Measurements from ENCODE around the gene SHROOM3.

Gene SHROOM3

GRCh38 chr4:76543378-76543777 is 108.3 kb downstream of the SHROOM3 start:
- no peak for DNase-seq (ENCODE audit: low spot score)

DNA sequence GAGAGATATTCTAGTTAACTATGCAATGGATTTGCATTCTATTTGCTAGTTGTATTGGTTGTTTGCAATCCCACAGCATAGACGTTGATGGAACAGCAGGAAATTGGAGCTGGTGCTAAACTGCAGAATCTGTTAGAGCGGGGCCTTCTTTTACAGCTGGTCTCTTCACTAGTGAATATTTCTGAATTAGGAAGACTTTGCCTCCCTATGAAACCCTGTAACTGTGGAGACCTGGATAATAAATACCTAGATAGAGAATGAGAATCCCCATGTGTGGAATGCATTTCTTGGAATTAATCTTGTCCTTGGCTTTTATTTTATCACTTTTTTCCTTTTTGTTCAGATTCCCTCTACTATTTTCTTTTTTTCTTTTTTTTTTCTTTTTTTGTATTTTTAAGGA is 109.7 kb downstream of the SHROOM3 start:
- DNase-seq (ENCODE audit: low spot score) = no peak

GRCh38 chr4:76545226-76545884 is 110.3 kb downstream of the SHROOM3 start:
- no peak for DNase-seq (ENCODE audit: low spot score)

DNA sequence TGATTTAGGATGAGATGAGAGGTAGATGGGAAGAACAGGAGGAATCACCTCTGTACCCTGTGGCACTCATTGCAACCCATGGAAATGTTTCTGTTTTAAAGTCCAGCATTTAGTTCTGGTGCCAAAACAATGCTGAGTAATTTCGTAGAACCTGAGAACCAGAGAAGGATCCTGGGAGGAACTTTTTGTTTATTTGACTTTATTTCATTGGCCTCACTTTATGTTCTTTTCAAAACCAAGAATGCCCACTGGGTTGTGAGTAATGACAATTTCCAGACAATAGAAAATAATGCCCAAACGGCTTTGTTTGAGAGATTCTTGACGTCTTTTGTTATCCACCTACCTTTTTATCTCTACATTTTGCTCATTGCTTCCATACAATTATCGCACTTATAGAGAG is 111.3 kb downstream of the SHROOM3 start:
- DNase-seq (ENCODE audit: low spot score) = no peak

- no peak for DNase-seq (ENCODE audit: low spot score)
Observed at GRCh38 chr4:76546759-76547742, 112.0 kb downstream of the SHROOM3 start.

DNA sequence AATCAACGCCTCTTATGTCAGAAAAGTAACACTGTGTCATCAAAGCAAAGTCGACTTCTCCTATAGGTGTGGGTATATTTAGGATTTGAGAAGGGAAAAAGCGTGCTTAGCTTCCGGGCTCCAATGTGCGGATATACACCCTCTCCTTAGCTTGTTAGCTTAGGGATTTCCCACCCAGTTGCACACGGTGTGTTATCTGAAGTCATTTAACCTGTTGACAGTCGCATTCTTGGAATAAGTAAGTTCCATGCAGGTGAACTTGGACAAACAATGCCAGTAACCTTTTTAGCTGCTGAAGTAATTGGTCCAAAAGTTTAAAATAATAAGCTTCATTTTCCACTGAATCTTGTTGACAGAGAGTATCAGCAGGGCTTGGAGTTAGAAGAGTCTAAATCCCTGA is 113.7 kb downstream of the SHROOM3 start:
- DNase-seq (ENCODE audit: low spot score) = no peak

GRCh38 chr4:76549765-76550164 is 114.7 kb downstream of the SHROOM3 start:
- DNase-seq (ENCODE audit: low spot score) = no peak

- no peak for DNase-seq (ENCODE audit: low spot score)
Observed at GRCh38 chr4:76550966-76551780, 116.1 kb downstream of the SHROOM3 start.

GRCh38 chr4:76554630-76555029 is 119.6 kb downstream of the SHROOM3 start:
- DNase-seq (ENCODE audit: low spot score) = no peak

DNA sequence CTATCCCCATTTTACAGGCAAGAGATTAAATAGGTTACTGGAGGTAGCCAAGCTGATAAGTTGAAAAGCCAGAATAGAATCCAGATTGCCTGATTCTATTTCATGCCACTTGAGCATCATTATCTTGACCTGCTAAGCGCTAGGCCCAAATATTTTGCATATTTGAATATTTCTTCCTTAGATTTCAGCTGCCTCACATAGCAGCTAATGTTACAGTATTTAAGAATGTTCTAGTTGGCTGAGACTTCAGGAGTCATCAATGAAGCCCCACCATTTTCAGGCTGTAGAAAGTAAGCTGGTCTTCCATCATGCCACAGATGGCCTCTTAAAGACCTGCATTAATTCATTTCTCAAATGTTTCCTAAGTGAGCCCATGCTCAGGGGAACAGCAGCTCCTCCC is 121.4 kb downstream of the SHROOM3 start:
- no peak for DNase-seq (ENCODE audit: low spot score)

DNA sequence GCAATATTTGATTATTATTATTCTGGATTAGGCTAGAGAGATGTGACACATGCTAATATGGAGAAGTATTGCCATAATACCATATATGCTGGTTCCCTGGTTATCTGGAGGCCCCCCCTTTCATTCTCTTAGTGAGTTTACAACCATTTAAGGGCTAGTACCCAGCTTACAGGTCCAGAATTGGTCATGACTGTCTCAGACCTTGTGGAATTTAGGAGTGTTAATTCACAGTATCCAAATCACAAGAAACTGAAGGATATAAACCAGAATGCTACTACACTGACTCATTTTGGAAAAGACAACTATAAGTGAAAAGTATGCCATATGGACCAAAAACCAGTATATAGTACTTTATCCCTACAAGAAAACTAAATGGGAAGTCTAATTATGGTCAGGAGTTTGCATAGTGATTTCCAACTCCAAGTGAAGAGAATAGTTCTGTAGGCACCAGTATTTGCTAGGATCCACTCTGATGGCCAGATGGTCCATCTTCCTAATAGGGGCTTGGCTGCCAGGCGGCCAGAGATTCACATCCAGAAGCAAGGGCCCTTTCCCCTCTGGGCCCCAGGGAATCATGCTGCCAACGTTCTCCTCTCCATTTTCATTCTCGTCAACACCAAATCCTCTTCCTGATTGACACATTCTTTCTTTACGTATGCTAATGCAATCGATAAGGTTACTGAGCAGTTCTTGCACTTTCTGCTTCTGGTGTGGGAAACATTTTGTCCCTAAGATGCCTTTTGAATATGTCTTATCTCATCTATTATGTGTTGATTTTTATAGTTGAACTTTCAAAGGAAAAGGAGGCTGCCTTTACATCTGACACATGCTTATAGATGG is 123.6 kb downstream of the SHROOM3 start:
- no peak for DNase-seq (ENCODE audit: low spot score)

DNA sequence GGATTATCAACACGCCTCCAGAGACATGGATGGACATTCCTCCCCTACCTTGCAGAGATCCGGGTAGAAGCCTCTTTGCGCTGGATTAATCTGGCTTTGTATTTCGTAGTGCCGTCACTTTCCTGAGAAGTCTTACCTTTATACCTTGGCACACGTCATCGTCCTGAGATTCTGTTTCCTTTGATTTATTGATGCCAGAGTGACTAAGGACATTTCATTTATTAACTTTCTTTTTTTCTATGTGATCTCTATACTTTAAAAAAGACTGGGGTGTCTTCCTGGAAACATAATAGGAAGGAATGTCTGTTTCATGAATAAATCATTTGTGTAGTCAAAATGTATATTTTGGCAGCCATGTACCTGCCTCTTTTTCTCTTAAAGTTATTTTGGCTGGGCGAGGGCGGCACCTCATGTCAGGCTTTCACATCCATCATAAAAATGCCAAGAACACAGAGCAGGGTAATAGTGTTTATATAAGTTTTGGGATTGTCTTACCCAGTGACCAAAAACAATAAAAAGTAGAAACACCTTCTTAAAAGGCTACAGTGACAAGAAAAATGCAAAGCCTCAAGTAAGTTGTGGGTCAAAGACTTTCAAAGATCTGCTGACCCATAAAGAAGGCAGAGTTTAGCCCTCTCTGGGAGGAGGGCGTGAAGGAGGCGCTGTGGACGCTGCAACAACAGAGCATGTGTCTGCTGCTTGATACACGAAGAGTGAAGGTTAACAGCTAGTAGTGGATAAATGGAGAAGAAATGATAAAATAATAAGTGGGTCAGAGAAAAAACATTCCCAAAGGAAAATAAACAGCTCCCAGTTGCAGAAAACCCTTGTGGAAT is 124.4 kb downstream of the SHROOM3 start:
- no peak for DNase-seq (ENCODE audit: low spot score)

DNA sequence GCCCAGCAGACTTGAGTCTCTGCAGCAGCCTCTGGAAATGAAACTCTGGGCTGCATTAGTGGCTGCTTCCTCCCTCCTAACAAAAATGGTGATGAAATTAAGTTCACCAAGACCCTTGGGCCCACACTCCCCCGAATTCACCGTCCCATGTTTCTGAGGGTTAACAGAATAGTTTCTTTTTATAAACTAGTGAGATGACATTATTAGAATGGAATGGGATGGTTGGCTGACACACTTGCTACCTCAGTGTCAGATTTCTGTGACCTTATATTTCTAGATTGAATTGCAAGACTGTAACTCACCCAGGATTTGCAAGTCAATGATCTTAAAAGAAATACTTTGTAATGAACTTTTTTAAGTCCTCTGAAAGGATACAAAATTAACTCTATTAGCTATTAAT is 127.1 kb downstream of the SHROOM3 start:
- DNase-seq (ENCODE audit: low spot score) = no peak

- no peak for DNase-seq (ENCODE audit: low spot score)
Observed at GRCh38 chr4:76562836-76563453, 127.9 kb downstream of the SHROOM3 start.

GRCh38 chr4:76563454-76564122 is 128.6 kb downstream of the SHROOM3 start:
- DNase-seq (ENCODE audit: low spot score) = no peak

GRCh38 chr4:76564123-76564915 is 129.3 kb downstream of the SHROOM3 start:
- no peak for DNase-seq (ENCODE audit: low spot score)

- DNase-seq (ENCODE audit: low spot score) = no peak
Observed at GRCh38 chr4:76568262-76568661, 133.2 kb downstream of the SHROOM3 start.

DNA sequence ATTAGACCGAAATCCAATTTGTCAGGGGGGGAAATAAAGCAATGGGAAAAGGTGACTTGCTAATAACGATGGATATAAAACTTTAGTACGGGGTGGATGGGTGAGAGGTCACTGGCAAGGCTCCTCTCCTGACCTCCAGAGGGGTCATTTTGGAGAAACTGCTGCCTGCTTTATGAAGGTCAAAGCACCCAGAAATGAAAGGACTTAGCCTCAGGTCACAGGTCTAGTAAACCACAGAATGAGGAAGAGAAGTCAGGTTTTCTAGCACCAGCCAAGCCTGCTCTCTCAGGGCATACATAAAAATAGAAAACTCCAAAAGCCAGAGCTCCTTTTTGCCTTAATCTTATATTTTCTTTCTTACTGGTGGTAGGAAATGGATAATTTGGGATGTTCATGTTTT is 134.2 kb downstream of the SHROOM3 start:
- DNase-seq (ENCODE audit: low spot score) = no peak

DNA sequence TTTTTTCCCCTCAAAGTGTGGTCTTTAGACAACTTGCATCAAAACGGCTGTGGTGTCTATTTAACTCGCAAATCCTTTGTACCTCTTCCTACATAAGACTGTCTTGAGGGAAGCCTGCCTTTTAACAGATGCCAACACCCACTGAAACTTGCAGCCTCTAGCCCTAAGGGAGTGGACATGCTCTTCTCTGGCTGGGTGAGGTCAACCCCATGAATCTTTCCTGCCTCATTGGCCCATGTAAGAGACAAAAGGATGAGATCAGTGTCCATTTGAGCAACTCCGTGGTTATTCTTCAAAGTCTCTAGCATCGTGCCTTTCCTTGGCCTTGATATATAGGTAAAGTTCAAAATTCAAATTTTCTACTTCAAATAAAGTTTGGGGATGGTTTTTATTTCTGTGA is 134.7 kb downstream of the SHROOM3 start:
- no peak for DNase-seq (ENCODE audit: low spot score)

All from D341Med (cell line).